ENCODE measurements around the gene MIEF1.
A peak's percentile ranks its signal among the peaks of the same experiment; 100 is the strongest.

MIEF1 gene

DNA sequence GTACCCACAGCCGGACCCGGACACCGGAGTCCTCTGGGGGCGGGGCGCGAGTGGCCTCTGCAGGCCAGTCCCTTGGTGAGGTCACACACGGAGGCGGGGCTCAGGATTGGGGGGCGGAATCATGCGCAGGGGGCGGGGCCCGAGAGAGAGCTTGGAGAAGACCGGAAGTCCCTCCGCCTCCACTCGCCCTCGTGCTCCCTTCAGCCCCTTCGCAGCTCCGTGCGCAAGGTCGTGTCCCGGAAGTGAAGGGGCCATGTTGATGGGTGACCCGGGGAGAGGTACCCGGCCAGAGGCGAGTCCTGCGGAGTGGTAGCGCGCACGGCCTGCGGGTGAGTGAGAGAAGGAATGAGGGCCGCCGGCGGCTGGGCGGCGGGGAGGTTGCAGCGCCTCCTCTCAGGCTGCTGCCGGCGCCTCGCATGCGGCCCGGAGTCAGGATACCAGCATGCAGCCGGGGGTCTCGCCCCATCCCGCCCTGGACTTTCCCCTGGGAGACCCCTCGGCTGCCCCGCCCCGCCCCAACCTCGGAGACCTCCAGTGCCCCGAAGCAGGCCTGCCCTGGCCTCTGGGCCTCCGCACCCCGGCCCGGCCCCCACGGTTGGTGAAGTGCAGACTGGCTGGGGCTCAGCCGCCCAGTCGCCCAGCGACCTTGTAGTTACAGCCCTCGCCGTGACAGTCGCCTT is at the start of gene MIEF1:
MIEF1 (plus strand) TSS at position 182 of the 680 bp plus-strand sequence. CDS start 9,005 bp downstream, outside the sequence.
- H3K4me3 ChIP-seq (ENCODE audit: low read depth, low read length): peak within 1 kb of the TSS; percentile 81
- peak; percentile 79 for DNase-seq (ENCODE audit: low read depth)

DNA sequence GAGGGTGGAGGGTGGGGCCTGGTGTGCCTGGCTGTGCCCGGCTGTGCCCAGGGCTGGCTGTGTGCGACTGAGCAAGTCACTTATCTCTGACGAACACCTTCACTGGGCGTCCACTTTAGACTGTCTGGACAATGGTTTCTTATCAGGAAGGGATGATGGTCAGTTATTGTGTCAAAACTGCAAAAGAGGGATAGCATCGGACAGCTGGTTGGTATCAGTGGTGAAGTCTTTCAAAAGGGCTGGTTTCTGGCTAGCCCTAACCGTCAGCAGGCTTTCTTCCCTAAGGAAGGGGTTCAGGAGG is 49.4 kb upstream of the MIEF1 start:
- H3K4me3 ChIP-seq (ENCODE audit: low read depth, low read length): no peak overlapping the region
- no peak for DNase-seq (ENCODE audit: low read depth)

DNA sequence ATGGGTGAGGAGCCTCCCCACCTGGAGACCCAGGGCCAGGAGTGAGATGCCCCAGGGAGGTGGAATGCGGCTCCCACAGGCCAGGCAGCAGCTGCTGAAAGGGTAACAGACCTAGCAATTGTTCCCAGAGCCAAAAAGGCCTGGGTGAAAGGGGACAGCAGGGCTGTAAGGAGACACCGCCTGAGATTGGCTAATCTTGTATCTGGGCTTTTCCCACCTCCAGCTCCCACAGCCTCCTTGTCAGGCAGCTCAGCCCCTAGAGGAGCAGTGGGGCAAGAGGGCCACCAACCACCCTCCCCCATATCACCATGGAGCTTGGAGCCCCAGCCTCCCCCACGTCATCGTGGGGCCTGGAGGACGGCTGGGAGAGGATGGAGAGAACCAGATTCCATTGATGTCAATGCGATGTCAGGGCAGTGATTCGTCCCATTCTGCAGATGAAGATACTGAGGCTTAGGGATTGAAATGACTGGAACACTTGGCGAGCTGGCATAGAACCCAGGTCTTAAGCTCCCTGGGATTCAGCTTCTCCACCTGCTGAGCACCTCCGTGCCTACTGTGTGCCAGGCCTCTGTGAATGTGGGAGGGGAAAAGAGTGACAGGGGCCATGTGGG is 48.2 kb upstream of the MIEF1 start:
- DNase-seq (ENCODE audit: low read depth): no peak
- no peak overlapping the region for H3K4me3 ChIP-seq (ENCODE audit: low read depth, low read length)

DNA sequence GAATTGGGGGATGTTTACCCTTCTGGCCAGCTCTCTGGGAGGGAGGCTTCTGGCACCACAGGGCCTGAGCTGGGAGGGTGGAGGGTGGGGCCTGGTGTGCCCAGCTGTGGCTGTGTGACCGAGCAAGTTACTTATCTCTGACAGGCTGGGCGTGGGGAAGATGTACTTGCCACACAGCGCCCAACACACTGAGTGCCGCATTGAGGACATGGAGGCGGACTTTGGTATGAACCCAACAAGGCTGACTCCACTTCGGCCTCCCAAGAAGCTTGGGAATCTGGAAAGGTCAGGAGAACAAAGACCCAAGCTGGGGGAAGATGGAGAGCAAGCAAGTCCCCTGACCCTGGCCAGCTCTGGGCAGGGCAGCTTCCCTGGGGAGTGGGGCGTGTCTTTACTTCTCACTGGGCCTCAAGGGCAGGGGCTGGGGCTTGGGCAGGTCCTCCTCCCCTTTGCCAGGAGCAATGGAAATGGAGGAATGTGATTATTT is 47.7 kb upstream of the MIEF1 start:
- no peak for DNase-seq (ENCODE audit: low read depth)
- no peak overlapping the region for H3K4me3 ChIP-seq (ENCODE audit: low read depth, low read length)

DNA sequence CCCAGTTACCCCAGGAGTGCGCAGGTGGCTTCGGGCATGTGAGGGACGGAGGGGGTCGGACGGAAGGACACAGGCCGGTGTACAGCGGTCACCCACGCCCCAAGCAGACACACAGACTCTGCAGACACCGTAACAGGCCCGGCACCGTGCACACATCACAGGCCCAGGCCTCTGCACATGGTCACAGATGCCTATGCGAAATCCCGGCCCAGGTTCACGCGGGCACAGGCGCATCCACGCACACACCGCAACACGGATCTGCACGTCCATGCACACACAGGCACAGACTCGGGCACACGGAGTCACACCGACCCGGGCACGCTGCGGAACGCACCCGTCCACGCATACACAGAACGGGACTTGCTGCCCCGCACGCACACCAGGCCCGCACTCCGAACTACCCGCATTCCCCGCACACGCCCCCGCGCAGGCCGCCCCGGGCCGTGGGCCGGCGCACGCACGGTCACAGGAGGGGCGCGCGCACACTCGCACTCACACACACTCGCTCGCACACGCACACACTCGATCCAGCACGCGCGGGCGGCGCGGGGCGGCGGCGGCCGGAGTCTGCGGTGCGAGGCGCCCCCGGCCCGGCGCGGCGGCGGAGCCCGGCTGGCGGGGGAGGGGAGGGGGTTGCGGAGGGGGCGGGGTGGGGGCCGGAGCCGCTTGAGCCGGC is 45.4 kb upstream of the MIEF1 start, which contains the start of gene MGAT3:
MGAT3 (plus strand) TSS at position 491 of the 676 bp plus-strand sequence. CDS start 30,336 bp downstream, outside the sequence.
- no peak for DNase-seq (ENCODE audit: low read depth)
- H3K4me3 ChIP-seq (ENCODE audit: low read depth, low read length): peak within 1 kb of the TSS; percentile 34

DNA sequence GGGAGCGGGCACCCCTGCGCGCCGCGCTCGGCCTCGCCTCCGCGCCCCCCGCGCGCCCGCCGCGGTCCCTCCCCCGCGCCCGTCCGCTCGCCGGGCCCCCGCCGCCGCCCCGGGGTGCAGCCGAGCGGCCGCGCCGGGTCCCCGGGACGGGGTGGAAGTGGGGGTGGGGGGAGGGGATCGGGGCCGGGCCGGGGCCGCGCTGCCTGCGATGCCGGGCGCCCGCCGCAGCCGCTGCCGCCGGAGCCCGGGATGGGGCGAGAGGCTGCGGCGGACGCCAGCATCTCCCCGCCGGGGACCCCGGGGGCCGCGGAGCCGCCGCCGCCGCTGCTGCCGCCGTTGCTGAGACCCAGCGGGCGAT is 44.9 kb upstream of the MIEF1 start:
- DNase-seq (ENCODE audit: low read depth): no peak
- H3K4me3 ChIP-seq (ENCODE audit: low read depth, low read length): peak overlapping the region; percentile 34

- peak overlapping the region; percentile 34 for H3K4me3 ChIP-seq (ENCODE audit: low read depth, low read length)
- DNase-seq (ENCODE audit: low read depth): no peak
These were observed 44.3 kb upstream of the MIEF1 start for GRCh38 chr22:39457556-39458443.

GRCh38 chr22:39458444-39459083 is 43.5 kb upstream of the MIEF1 start:
- DNase-seq (ENCODE audit: low read depth): no peak
- H3K4me3 ChIP-seq (ENCODE audit: low read depth, low read length): no peak overlapping the region

GRCh38 chr22:39459681-39460080 is 42.4 kb upstream of the MIEF1 start:
- no peak for DNase-seq (ENCODE audit: low read depth)

DNA sequence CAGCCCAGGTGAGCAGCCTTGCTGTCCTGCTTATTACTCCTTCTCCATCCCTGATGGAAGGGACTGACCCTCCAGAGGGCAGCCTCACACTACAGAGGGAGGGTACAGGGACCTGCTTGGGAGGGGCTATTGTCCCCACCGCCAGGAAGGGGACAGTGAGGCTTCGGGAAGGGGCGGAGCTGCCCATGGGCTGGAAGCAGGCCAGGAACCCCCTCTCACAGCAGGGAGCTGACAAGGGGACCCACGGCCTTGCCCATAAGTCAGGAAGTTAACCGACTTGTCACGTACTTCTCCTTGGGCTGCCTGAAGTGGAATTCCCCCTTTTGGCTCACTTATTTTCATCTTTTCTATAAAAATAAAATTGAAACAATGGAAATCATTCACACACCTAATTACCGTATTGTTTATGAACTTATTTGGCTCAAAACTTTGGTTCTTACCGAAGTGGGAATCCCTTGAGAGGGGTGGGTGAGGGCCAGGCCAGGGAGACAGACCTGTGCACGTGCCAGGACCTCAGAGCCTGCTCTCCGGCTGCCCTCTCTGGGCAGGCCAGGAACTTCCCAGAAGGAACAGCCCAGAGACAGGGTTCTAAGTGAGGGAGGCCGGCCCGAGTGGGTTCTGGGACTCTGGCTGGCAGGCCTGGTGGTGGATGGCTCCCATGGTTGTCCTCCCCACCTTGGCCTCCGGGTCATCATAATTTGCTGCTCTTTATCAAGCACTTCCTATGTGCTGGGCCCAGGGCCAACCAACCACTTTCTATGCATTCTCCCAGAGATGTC is 39.5 kb upstream of the MIEF1 start:
- H3K4me3 ChIP-seq (ENCODE audit: low read depth, low read length): no peak overlapping the region
- DNase-seq (ENCODE audit: low read depth): no peak

More at GRCh38 chr22:39459681-39460080, 42.4 kb upstream of the MIEF1 start:
- no peak overlapping the region for H3K4me3 ChIP-seq (ENCODE audit: low read depth, low read length)

DNA sequence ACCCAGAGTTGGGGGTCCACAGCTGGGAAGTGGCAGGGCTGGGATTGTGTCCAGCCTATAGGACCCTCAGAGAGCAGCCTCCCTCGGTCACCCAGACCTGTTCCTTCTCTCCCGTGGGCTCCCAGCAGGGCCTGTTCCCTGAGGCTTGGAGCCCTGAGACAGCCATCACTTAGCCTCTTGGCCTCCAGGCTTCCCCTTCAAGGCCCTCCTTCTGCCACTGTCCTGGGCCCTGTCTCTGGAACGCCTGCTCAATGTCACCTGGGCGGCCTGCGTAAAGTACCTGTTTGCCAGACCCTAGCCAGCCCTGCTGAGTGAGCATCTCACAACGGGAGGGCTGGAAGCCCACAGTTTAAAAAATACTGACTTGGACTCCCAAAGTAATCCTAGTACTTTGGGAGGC is 38.8 kb upstream of the MIEF1 start:
- H3K4me3 ChIP-seq (ENCODE audit: low read depth, low read length): no peak overlapping the region
- no peak for DNase-seq (ENCODE audit: low read depth)

DNA sequence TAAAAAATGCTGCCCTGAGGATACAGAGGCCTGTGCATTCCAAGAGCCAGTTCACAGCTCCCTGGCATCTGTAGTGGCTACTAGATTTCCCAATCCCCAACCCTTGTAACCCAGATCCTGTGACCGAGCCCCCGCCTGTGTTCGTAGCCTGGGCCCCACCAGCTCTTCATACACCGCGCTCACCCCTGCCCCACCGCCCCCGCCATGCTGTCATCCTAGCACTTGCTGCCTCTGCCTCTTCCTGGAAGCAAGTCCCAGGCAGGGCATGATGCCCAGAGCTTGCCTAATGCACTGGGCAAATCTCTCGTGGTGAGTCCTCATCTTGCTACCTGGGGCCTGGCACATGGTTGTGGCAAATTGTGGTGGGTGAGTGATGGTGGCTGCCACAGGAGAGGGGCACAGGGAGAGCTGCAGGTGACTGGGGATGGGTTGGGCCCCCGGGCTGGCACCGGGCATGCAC is 38.1 kb upstream of the MIEF1 start:
- no peak for DNase-seq (ENCODE audit: low read depth)
- no peak overlapping the region for H3K4me3 ChIP-seq (ENCODE audit: low read depth, low read length)

GRCh38 chr22:39466228-39467006 is 35.7 kb upstream of the MIEF1 start:
- no peak for DNase-seq (ENCODE audit: low read depth)
- H3K4me3 ChIP-seq (ENCODE audit: low read depth, low read length): no peak overlapping the region

- H3K4me3 ChIP-seq (ENCODE audit: low read depth, low read length): no peak overlapping the region
- DNase-seq (ENCODE audit: low read depth): no peak
These were observed 34.6 kb upstream of the MIEF1 start for GRCh38 chr22:39467390-39467895.

DNA sequence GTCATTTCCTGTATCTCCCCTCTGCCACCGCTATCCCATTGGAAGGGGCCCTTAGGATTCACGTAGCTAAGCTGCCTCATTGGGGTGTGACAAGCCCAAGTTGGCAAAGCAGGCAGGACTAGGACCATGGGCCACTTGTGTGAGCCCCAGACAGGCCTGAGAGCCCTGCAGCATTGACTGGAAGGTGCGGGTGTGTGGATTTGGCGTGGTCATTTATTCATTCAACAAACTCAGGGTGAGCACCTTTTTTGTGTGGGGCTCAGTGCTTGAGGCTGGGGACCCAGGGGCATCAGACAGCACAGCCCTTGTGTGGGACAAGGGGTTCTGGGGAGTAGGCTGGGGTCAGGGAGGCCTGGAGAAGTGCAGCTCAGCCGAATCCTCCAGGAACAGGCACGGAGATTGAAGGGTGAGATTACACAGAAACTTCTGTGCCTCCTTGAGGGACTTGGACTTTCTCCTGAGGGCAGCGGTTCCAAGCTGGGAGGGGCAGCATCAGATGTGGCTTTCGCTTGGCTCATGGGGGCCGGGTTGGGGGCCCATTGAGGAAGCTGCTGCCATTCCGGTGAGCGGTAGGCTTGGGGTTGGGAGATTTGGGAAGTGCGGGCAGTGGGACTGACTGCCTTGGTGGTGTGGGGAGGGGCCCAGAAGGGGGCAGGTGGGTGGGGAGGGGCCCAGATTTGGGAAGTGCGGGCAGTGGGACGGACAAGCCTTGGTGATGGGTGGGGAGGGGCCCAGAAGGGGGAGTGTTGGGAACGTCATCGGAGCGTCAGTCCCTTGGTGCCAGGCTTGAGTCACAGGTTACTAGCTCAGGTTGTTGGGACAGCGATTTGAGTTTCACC is 33.4 kb upstream of the MIEF1 start:
- no peak overlapping the region for H3K4me3 ChIP-seq (ENCODE audit: low read depth, low read length)
- no peak for DNase-seq (ENCODE audit: low read depth)

DNA sequence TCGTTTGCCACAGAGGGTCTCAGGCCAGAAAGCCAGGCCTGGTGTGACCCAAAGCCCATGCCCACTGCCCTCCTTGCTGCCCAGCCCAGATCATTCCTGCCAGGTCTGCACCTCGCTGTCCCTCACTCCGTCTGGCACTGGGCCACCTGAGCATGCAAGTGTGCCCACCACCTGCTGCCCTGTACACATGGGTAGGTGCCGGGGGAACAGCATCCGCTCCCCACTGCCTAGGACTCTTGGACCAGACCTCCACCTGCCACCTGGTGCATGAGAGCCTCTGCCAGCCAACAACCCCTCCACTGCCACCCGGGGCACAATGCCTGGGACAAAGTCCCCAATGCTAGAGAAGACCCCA is 32.8 kb upstream of the MIEF1 start:
- no peak overlapping the region for H3K4me3 ChIP-seq (ENCODE audit: low read depth, low read length)
- no peak for DNase-seq (ENCODE audit: low read depth)
